UCSD-AML1 (cell line): ENCODE data around the gene LST1.

Source experiments
- DNase-seq: peaks from one replicate; lab custom pipeline; 2025; ENCODE audit not compliant: unreplicated experiment; lab: John Stamatoyannopoulos, UW

Gene LST1

GRCh38 chr6:31559958-31560696 lies 25.9 kb upstream of the LST1 start:
- DNase-seq, result peak; percentile 87

GRCh38 chr6:31560697-31561058 lies 25.4 kb upstream of the LST1 start:
- DNase-seq, result no peak

GRCh38 chr6:31567531-31568370 lies 18.3 kb upstream of the LST1 start:
- DNase-seq, result no peak

GRCh38 chr6:31568537-31568961 lies 17.5 kb upstream of the LST1 start:
- DNase-seq, result no peak

GRCh38 chr6:31569861-31570536 lies 16.1 kb upstream of the LST1 start:
- DNase-seq, result no peak

- no peak for DNase-seq
Measured at GRCh38 chr6:31572041-31572911, 13.8 kb upstream of the LST1 start, which contains the start of gene LTA. Gene LTA (plus strand): TSS chr6:31572289. CDS start chr6:31572743, 454 bp downstream.

- DNase-seq, result no peak
Measured at GRCh38 chr6:31573239-31574105, 12.6 kb upstream of the LST1 start.

GRCh38 chr6:31574106-31575061 lies 11.7 kb upstream of the LST1 start:
- DNase-seq, result no peak

- peak; percentile 74 for DNase-seq
Measured at GRCh38 chr6:31575335-31575901, 10.7 kb upstream of the LST1 start, which contains the start of gene TNF. Gene TNF (plus strand): TSS chr6:31575565. CDS start chr6:31575742, 177 bp downstream.

GRCh38 chr6:31575952-31576685 lies 10.0 kb upstream of the LST1 start:
- no peak for DNase-seq

GRCh38 chr6:31576897-31577578 lies 9.0 kb upstream of the LST1 start:
- peak; percentile 63 for DNase-seq

- no peak for DNase-seq
Measured at GRCh38 chr6:31577579-31577966, 8.5 kb upstream of the LST1 start.

- no peak for DNase-seq
Measured at GRCh38 chr6:31578184-31579118, 7.6 kb upstream of the LST1 start.

GRCh38 chr6:31579119-31579505 lies 7.0 kb upstream of the LST1 start:
- DNase-seq, result no peak

- no peak for DNase-seq
Measured at GRCh38 chr6:31579546-31580437, 6.3 kb upstream of the LST1 start.
